ENCODE data around the gene PFDN4. TPM values are rescaled to one million over a fixed set of nuclear protein-coding genes. Genes with fewer than 3 reads are reported as not detected.

Gene PFDN4
- total and polyA plus RNA-seq, 2 of the 13 experiments (the other 11 are each of a cell fraction or from before 2014, with no cell fraction given): 59.8 to 227 TPM

DNA sequence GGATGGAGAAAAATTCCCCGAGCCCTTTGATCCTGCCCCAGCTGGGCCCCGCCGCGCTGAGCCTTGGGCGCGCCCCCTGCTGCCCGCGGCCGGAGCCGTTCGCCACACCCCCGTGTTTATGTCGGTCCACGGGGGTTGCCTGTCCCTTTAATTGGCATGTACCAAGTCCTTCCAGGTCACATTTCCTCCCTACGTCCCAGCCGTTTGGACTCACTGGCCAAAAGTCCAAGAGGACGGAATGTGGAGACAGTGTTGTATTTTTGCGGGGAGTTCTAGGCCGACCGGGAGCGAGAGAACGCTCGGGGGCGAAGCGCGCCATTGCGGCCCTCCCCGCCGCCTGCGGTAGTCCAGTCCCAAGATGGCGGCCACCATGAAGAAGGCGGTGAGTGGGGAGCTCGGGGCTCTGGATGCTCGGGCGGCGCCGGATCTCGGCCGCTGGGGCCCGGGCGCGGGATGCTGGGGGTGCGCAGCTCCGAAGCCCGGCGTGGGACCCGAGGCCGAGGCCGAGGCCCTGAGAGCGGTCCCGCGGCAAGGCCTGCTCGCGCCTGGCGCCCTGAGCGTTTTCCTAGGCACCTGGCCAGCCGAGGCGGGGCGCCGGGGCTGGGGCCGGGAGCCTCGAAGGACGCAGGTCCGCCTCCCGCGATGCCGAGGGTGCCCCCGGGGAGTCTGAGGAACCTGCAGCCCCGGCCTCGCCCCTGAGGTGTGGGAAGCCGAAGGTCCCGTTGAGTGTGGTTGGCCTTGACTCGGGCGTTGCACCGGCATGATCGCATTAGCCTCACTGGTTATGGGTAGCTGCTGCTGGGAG, at the start of gene PFDN4 (continued):
- TF ChIP-seq ZBTB34 (CRISPR knock-in tag; IDR thresholded peaks at IDR 0.05) (peak; percentile 58; the same call in 1 of the 2 replicates), SP2 (CRISPR knock-in tag; IDR thresholded peaks at IDR 0.05) (no peak; the same call in 1 of the 2 replicates), ZNF616 (CRISPR knock-in tag; IDR thresholded peaks at IDR 0.05; ENCODE audit: low read depth) (peak; percentile 95), ZSCAN12 (CRISPR knock-in tag; IDR thresholded peaks at IDR 0.05) (peak; percentile 86; the same call in 1 of the 2 replicates), SKI (IDR thresholded peaks at IDR 0.05; ENCODE audit: partially characterized antibody) (peak; percentile 89), TSC22D2 (CRISPR knock-in tag; IDR thresholded peaks at IDR 0.05; ENCODE audit: borderline replicate concordance) (peak; percentile 96), ZNF644 (CRISPR knock-in tag; IDR thresholded peaks at IDR 0.05; ENCODE audit: low read depth) (peak; percentile 85), RFXANK (CRISPR knock-in tag; IDR thresholded peaks at IDR 0.05) (no peak; the same call in 1 of the 2 replicates), ZNF101 (CRISPR knock-in tag; IDR thresholded peaks at IDR 0.05; ENCODE audit: borderline replicate concordance, low read depth) (no peak), GABPB1 (CRISPR knock-in tag; IDR thresholded peaks at IDR 0.05) (peak; percentile 85), YEATS4 (CRISPR knock-in tag; IDR thresholded peaks at IDR 0.05; ENCODE audit: borderline replicate concordance) (peak; percentile 95), HMG20B (CRISPR knock-in tag; conservative IDR thresholded peaks at IDR 0.05) (peak; percentile 80), ELF3 (CRISPR knock-in tag; IDR thresholded peaks at IDR 0.05) (peak; percentile 77; the same call in 1 of the 2 replicates), TEAD3 (CRISPR knock-in tag; optimal IDR thresholded peaks at IDR 0.05; ENCODE audit: borderline replicate concordance) (peak; percentile 89), TBP (CRISPR knock-in tag; IDR thresholded peaks at IDR 0.05) (peak; percentile 89), NFATC3 (CRISPR knock-in tag; IDR thresholded peaks at IDR 0.05) (peak; percentile 82; the same call in 1 of the 2 replicates), ZNF670 (CRISPR knock-in tag; IDR thresholded peaks at IDR 0.05; ENCODE audit: borderline replicate concordance) (peak; percentile 71; the same call in 1 of the 2 replicates), ZNF550 (CRISPR knock-in tag; IDR thresholded peaks at IDR 0.05; ENCODE audit: borderline replicate concordance) (0 out of 2 replicates have a peak, but pooled peaks have one; percentile 34), DMAP1 (CRISPR knock-in tag; IDR thresholded peaks at IDR 0.05) (peak; percentile 89), IKZF1 (IDR thresholded peaks at IDR 0.05) (no peak), SIN3A (IDR thresholded peaks at IDR 0.05; ENCODE audit: borderline replicate concordance, low read depth, low read length) (peak; percentile 73; the same call in 1 of the 2 replicates), THYN1 (CRISPR knock-in tag; IDR thresholded peaks at IDR 0.05; ENCODE audit: borderline replicate concordance, low read depth) (peak; percentile 88)
- TF ChIP-seq, protein P1, sequence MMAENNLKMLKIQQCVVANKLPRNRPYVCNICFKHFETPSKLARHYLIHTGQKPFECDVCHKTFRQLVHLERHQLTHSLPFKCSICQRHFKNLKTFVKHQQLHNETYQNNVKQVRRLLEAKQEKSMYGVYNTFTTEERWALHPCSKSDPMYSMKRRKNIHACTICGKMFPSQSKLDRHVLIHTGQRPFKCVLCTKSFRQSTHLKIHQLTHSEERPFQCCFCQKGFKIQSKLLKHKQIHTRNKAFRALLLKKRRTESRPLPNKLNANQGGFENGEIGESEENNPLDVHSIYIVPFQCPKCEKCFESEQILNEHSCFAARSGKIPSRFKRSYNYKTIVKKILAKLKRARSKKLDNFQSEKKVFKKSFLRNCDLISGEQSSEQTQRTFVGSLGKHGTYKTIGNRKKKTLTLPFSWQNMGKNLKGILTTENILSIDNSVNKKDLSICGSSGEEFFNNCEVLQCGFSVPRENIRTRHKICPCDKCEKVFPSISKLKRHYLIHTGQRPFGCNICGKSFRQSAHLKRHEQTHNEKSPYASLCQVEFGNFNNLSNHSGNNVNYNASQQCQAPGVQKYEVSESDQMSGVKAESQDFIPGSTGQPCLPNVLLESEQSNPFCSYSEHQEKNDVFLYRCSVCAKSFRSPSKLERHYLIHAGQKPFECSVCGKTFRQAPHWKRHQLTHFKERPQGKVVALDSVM (CRISPR knock-in tag; IDR thresholded peaks at IDR 0.05): peak; percentile 84
- TF ChIP-seq, protein P2, sequence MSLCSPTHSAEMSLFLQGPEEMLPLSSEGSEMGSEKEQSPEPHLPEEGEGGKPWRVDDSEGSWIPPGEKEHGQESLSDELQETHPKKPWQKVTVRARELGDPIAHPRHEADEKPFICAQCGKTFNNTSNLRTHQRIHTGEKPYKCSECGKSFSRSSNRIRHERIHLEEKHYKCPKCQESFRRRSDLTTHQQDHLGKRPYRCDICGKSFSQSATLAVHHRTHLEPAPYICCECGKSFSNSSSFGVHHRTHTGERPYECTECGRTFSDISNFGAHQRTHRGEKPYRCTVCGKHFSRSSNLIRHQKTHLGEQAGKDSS (CRISPR knock-in tag; IDR thresholded peaks at IDR 0.05; ENCODE audit: borderline replicate concordance, low read depth): peak; percentile 28
- TF ChIP-seq, protein P3, sequence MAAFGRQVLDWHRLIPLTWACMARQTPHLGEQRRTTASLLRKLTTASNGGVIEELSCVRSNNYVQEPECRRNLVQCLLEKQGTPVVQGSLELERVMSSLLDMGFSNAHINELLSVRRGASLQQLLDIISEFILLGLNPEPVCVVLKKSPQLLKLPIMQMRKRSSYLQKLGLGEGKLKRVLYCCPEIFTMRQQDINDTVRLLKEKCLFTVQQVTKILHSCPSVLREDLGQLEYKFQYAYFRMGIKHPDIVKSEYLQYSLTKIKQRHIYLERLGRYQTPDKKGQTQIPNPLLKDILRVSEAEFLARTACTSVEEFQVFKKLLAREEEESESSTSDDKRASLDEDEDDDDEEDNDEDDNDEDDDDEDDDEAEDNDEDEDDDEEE (CRISPR knock-in tag; IDR thresholded peaks at IDR 0.05): peak; percentile 42; the same call in 1 of the 2 replicates
